OCI-M2 (cell line): ENCODE data around the gene MID2.
A peak's percentile ranks its signal among the peaks of the same experiment; 100 is the strongest.
"Not testable (repeated sequence)": the region's sequence is repeated elsewhere in the genome, so short reads cannot be mapped to it uniquely, and the experiment has no call there.

Experiments
- DNase-seq: peaks from one replicate; lab custom pipeline; 2025; ENCODE audit not compliant: unreplicated experiment; lab: John Stamatoyannopoulos, UW

Gene MID2

GRCh38 chrX:107825698-107826237 lies at the start of gene MID2:
TSS of gene MID2 (plus strand) at chrX:107825866. CDS start at chrX:107826427, 561 bp downstream.
- no peak for DNase-seq

- DNase-seq: peak; percentile 30
Measured at GRCh38 chrX:107776649-107777535, 48.8 kb upstream of the MID2 start.

GRCh38 chrX:107777536-107777832 lies 48.2 kb upstream of the MID2 start, which contains the start of gene NCBP2L:
TSS of gene NCBP2L (plus strand) at chrX:107777733. CDS start at chrX:107794221, 16,488 bp downstream.
- no peak for DNase-seq

GRCh38 chrX:107780525-107780924 lies 45.1 kb upstream of the MID2 start:
- DNase-seq: no peak

GRCh38 chrX:107787827-107788226 lies 37.8 kb upstream of the MID2 start:
- DNase-seq: no peak

- no peak for DNase-seq
Measured at GRCh38 chrX:107804427-107804826, 21.2 kb upstream of the MID2 start.

- no peak for DNase-seq
Measured at GRCh38 chrX:107805179-107805578, 20.5 kb upstream of the MID2 start.

GRCh38 chrX:107810053-107810452 lies 15.6 kb upstream of the MID2 start:
- DNase-seq: not testable (repeated sequence)

- no peak for DNase-seq
Measured at GRCh38 chrX:107818900-107819521, 6.7 kb upstream of the MID2 start.

GRCh38 chrX:107823042-107823441 lies 2.6 kb upstream of the MID2 start:
- DNase-seq: no peak

- no peak for DNase-seq
Measured at GRCh38 chrX:107823456-107823855, 2.2 kb upstream of the MID2 start.

GRCh38 chrX:107826238-107827029 lies 768 bp downstream of the MID2 start:
- DNase-seq: no peak

- DNase-seq: no peak
Measured at GRCh38 chrX:107827030-107827831, 1.6 kb downstream of the MID2 start.

- no peak for DNase-seq
Measured at GRCh38 chrX:107827852-107828251, 2.2 kb downstream of the MID2 start.

- no peak for DNase-seq
Measured at GRCh38 chrX:107829878-107830277, 4.2 kb downstream of the MID2 start.

- no peak for DNase-seq
Measured at GRCh38 chrX:107831071-107831730, 5.5 kb downstream of the MID2 start.

- DNase-seq: no peak
Measured at GRCh38 chrX:107834275-107835201, 8.9 kb downstream of the MID2 start.

GRCh38 chrX:107836958-107837357 lies 11.3 kb downstream of the MID2 start:
- DNase-seq: no peak

- DNase-seq: no peak
Measured at GRCh38 chrX:107840971-107841370, 15.3 kb downstream of the MID2 start.
